GM21390 (cell line): ENCODE results near the gene MYH6.

Experiments
- ATAC-seq: cut with Tn5 transposase; IDR thresholded peaks from one replicate; pipeline ENCODE4 v1.9.1; 2021; ENCODE audit not compliant: unreplicated experiment

Gene MYH6

DNA sequence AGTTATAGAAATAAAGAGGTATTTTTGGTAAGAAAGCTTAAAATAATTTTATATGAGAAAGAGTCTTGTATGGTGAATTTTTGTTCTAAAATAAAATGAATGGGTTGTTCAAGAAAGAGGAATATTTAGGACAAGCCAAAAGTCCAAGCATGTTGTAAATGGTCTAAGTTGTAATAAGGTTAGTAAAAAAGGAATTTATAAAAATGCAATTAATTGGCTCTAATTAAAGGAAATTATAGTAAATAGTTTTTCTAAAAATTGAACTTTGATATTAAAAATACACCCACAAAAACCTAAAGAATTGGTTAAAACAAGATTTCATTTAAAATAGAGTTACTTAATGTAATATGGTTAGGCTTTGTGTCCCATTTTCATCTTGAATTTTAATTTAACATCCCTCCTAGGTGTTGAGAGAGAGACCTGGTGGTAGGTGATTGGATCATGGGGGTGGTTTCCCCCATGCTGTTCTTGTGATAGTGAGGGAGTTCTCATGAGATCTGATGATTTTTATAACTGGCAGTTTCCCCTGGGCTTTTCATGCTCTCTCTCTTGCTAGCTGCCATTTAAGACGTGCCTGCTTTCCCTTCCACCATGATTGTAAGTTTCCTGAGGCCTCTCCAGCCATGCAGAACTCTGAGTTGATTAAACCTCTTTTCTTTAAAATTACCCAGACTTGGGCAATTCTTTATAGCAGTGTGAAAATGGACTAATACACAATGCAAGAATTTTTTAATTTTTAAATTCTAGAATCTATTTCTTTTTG, 68.4 kb downstream of the MYH6 start:
- ATAC-seq, result no peak

DNA sequence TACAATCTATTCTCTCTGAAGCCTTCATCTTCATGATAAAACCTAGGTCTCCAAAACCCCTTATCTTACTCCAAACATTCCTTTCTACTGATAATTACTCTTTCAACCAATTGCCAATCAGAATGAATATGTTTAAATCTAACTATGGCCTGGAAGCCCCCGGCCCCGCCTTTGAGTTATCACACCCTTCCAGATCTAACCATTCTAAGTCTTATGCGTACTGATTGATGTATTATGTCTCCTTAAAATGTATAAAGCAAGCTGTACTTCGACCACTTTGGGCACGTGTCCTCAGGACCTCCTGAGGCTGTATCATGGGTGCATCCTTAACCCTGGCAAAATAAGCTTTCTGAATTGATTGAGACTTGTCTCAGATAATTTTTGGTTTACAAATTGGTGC, 72.5 kb downstream of the MYH6 start:
- no peak for ATAC-seq
